ENCODE measurements around the gene PNMA6F. TPM values are rescaled to one million over a fixed set of nuclear protein-coding genes. Genes with fewer than 3 reads are reported as not detected.

Gene PNMA6F
- not detected for total RNA-seq
- long read RNA-seq, result 0 reads

DNA sequence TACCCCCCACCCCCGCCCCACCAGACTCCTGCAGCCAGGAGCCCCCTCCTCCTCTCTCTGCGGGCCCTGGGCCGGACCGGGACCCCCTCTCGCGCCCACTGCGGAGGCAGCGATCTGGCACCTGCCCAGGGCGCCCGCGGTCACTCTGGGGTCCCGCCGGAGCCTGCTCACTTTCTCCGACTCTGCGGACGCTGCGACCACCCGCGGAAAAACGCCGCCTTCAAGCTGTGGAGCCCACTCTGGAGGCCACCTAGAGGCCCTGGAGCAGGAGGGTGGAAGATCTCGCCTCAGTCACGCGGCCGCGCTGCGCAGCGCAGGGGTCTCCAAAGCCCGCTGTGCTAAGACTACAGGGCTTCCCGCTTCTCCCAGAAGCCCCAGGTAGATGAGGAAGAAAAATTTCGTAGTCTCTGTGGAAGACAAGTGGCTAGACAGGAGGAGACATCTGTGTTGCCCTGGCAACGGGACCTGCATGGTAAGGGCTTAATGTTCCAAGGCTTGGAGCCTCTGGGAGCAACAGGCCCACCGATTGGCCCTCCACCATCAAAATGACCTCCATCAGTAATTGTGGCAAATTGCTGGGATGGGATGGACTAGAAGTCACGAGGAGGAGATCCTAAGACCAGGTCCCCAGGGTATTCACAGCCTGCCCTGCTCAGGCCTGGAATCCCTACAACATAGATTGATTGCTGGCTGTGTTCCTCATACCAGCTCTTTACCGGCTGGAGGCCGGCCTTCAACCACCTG, at the start of gene PNMA6F:
TSS of gene PNMA6F (minus strand) at position 387 of the 744 bp plus-strand sequence. CDS start 1,093 bp downstream, outside the sequence.
- DNase-seq (ENCODE audit: low spot score), result no peak

DNA sequence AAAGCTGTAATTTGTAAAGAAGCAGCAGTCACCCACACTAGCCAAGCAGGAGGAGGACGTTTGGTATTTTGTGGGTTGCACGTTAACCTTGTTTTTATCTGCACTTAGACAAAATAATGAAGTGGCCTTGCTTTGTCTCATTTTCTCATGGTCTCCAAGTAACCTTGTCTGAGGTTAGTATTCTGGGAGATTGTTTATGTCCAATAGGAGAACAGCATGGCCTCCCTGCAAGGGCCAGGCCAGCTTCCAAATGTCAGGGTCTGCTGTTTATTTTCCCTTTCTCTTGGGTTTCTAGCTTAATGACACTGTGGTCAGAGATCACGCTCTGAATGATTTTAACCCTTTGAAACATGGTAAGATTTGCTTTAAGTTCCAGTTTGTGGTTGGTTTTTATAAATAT, 49.7 kb upstream of the PNMA6F start:
- DNase-seq (ENCODE audit: low spot score), result no peak

DNA sequence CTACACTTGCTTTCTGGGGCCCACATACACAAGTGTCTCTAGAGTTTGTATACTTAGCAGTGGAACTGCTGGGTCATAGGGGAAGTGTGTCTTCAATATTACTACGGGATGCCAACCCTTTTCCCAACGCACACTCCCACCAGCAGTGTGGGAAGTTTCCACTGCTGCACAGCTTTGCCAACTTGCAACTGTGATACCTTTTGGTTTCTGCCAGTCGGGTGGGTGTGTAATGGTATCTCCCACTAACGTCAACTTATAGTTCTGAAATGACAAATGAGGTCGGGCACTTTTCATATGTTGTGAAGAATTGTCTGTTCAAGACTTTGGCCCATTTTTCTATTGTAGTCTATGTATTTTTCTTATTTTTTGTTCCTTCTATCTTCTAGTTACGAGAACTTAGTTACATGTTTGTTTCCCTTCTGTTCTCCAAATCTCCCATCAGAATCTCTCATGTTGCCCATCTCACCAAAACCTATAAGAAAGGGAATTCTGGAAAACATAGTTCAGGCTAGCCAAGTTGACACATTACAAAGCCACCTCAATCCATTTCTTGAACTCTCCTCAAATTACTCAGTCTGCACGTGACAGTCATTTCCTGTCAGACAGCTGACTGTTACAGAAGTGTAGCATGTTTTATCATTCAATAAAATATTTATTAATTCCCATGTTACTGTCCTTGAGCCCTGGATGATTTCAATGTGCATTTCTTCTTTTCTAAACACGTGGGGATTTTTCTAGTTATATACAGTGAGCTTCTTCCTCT, 48.9 kb upstream of the PNMA6F start:
- no peak for DNase-seq (ENCODE audit: low spot score)

DNA sequence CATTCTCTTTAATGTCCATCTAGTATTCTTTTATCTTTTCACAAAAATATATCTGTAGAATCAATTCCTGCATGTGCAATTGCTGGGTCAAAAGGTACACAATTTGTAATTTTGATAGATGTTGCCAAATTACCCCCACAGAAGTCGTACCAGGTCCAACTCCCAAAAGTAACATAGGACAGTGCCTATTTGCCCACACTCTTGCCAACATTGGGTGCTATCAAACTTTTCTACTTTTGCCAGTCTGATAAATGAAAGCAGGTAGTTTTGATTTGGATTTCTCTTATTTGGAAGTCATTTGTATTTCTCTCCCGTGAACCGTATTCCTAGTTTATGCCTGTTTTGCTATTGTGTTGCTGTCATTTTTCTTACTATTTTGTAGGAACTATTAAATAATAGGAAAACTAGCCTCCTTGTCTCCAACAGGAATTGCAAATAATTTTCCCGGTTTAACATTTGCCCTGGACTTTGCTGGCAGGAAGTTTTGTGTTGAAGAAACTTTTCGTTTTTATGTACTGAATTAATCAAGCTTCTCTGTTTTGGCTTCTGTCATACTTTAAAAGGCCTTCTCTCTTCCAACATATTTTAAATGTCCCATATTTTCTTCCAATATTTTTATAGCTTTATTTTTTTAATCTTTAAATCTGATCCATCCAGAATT, 45.4 kb upstream of the PNMA6F start:
- DNase-seq (ENCODE audit: low spot score), result no peak

DNA sequence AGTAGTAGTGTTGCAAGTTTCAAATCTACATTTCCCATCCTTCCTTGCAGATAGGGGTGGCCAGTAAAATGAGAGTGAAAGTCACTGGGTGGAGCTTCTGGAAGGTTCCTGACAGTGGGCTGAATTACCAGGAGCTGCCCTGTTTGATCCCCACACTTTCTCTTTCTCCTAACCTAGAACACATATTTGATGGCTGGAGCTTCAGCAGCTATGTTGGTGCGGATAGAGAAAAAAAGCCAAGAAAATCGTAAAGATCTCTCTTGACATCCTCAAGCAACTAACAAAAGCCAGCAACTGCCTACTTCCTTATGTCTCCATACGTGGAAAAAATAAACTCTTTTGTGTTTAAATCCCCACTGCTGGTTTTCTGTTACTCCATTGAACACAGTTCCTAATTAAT, 44.6 kb upstream of the PNMA6F start:
- no peak for DNase-seq (ENCODE audit: low spot score)

DNA sequence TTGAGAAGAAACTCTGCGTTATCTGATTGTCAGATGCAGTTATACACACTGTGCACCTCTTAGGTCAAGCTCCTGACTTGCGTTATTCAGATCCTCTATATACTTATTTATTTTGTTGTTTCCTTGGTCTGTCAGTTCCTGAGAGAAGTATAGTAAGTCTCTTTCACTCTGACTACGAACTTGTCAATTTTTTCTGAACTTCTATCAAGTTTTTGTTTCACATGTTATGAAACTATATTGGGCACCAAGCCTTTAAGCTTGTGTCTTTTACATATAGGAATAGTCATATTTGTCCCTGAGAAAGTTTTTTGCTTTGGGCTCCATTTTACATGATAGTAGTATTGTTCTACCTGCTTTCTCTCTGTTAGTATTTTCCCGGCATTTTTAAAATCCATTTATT, 44.1 kb upstream of the PNMA6F start:
- DNase-seq (ENCODE audit: low spot score), result no peak

DNA sequence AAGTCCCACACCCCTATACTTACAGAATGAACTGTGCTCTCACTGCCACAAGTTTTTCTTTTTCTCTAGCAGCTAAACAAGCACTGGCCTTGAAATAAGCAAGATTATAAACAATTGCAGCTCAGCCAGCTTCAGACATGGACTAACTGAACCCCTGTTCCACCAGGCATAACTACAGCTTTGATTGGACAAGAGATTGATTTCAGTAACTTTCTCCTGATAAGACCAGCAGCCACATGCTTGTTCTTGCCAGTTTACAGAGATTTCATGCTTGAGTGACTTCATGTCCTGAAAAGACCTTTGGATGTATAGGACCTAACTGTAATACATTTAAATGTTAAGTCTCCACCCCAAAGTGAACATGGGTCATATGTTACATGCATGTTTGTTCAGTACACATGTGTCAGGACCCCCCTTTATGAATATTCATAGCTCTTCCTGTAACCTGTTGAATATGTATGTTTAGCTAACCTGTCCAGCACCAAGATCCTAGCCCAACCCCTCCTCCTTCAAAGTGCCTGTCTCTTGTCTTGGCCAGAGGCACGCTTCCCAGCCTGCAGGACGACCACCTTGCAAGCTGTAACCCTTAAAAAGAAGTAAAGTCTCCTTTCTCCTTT, 40.3 kb upstream of the PNMA6F start:
- no peak for DNase-seq (ENCODE audit: low spot score)

DNA sequence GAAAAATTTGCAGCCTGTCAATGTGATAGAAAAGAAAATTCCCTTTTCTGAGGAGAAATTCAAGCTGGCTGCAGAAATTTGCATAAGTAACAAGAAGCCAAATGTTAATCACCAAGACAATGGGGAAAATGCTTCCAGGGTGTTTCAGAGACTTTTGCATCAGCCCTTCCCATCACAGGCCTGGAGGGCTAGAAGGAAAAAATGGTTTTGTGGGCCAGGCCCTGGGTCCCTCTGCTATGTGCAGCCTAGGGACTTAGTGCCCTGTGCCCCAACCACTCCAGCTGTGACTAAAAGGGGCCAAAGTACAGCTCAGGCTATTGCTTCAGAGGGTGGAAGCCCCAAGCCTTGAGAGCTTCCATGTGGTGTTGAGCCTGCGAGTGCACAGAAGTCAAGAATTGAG, 36.3 kb upstream of the PNMA6F start:
- no peak for DNase-seq (ENCODE audit: low spot score)

DNA sequence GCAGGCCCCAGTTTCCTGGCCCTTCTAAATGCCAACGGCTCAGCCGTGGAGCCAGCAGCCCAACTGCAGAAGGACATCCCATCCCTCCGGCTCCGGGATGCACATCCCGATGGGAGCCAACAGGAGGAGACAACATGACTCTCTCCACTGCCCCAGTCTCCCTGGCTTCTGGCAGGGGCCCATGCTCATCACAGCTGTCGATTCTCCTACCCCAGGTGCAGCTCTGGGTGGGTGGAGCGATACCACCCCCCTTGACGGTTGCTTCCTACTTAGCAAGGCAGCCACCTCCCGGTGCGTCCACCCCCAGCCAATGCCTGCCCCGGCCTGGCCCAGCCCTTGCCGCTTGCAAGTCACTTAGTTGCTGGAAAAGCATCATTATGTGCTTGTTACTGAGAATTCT, 31.8 kb upstream of the PNMA6F start:
- no peak for DNase-seq (ENCODE audit: low spot score)

DNA sequence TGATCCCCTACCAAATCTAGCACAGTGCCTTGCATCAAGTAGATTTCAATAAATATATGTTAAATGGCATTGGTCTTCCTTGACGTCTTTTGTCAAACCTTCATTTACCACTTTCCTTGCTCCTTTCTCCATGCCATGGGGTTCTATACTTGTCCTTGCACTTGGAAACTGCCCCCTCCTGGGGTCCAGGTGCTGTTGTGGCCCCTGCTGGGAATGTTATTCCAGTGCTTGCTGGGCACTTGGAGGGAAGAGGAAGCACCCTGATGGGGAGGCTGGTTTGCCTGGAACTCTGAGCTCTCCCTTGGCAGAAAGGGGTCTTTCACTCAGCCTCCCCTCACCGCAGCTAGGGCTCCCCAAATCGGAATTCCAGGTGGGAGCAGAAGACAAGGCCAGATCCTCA, 31.3 kb upstream of the PNMA6F start:
- DNase-seq (ENCODE audit: low spot score), result no peak

DNA sequence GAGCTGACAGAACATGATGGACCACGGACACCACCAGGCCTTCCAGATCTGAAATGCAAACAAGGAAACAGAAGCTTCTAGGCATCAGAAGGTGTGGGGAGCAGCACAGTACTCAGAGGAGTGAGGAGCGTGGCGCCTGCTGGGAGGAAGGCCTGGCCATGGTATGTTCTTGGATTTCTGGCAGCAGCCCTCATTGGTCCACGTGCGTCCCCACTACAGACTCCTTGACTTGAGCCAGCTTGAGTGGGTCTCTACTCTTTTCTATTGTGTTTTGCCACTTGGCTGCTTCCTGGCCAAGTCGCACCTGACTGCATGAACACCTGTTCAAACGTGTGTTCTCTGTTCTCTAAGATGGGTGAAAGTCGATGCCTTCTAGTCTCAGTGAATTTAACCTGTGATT, 30.4 kb upstream of the PNMA6F start:
- DNase-seq (ENCODE audit: low spot score), result no peak

DNA sequence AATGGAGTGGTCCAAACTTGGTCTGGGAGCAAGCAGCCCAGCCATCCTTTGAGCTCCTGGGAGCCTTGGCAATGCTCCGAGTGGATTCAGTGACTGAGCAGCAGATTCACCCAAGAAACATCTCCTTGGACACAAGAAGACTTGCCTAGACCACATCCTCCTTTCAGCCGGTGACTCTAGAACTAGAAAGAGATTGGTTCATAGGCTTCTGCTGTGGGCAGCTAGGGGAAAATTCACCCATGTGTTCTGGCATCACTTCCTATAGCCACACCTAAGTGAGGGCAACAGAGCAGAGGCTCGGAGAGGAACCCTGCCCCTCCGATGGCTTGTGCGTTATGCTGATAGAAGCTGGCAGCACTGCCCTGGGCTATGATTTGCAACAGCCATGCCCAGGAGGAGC, 28.4 kb upstream of the PNMA6F start:
- no peak for DNase-seq (ENCODE audit: low spot score)

DNA sequence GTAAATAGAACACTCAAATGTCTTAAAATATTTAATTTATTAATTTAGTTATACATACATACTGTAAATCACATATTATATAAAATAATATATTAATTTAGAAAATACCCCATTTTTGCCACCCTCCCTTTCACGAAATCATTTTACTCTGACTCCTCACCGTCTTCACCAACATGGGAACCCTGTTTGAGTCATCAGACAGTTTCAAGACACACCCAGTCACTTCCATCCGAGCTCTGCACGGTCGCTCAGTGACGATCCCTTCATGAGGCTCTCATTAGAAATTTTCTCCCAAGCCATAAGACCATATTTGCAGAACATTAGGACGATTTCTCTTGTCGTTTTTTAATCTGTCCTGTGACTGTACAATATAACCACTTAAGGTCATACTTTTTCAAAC, 26.9 kb upstream of the PNMA6F start:
- no peak for DNase-seq (ENCODE audit: low spot score)

DNA sequence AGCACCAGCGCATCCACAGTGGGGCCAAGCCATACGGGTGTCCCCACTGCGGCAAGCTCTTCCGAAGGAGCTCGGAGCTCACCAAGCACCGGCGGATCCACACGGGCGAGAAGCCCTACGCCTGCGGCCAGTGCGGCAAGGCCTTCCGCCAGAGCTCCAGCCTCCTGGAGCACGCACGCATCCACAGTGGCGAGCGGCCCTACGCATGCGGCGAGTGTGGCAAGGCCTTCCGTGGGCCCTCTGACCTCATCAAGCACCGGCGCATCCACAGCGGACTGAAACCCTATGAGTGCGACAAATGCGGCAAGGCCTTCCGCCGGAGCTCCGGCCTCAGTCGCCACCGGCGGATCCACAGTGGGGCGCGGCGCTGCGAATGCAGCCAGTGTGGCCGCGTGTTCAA, 26.0 kb upstream of the PNMA6F start:
- DNase-seq (ENCODE audit: low spot score), result peak; percentile 88

DNA sequence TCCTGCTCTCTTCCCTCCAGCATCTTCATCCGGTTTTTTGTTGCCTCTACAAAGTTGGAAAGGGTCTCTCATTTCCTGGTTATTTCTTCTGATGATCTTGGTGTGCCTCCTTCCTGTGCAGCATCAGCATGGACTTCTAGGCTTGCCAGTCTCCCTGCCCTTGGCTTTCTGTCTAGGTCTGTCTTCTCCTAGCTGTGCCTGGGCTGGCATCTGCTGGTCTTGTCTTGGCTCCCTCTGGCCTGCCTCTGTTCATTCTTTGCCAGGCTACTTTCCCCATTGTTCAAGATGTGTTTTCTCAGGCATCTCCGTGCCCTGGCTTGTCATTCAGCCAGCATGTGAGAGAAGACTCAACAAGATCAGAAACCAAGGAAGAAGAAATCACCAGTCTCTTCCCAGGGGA, 22.1 kb upstream of the PNMA6F start:
- DNase-seq (ENCODE audit: low spot score), result no peak

DNA sequence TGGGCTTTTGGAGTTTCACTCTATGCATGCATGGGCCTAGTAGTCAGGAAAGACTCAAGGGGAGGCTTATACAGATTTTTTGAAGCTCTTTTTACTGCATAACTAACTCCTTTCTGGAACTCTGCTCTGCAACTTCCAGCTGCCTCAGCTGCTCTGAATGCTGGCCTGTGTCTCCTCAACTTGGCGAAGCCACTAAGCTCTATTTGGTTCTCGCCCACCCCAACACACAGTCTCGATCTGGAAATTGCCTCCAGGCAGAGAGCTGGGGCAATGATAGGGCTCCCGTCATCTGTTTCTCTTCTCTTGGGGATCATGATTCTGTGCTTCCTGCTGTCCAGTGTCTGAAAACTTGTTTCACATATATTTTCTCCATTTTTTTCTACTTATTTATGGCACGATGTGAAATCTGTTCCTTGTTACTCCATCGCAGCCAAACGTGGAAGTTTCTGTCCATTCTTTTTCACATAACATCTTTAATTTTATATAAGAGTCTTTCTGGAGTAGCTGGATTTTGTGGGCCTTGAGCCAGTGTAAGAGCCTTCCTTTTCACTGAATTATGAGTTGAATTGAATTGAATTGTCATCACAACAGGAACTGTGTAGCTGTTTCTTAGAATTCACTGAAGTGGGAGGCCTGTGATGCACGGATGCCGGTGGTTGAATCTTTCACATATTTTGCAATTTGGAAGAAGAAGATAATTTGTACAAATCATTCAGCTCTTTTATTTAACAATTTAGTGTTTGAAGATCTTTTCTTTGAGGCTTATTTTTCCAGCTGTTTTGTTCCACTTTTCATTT, 21.4 kb upstream of the PNMA6F start:
- DNase-seq (ENCODE audit: low spot score), result no peak

DNA sequence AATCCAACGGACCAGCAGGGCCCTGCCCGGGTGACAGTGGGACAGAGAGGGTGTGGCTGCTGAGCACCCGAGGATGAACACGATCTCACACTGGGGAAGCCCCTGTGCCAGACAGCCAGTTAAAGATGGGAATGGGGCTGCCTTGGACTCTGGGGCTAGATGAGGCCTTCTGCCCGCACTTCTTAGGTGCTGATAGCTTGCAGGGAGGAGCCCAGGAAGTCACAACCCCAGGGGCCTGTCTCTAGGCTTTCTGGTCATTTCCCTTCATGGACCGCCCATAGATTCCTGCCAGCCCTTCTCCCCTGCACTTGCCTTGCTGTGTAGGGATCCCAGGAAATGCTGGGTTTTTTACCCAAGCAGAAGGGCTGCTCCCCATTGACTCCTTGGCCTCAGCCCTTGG, 18.5 kb upstream of the PNMA6F start:
- no peak for DNase-seq (ENCODE audit: low spot score)

DNA sequence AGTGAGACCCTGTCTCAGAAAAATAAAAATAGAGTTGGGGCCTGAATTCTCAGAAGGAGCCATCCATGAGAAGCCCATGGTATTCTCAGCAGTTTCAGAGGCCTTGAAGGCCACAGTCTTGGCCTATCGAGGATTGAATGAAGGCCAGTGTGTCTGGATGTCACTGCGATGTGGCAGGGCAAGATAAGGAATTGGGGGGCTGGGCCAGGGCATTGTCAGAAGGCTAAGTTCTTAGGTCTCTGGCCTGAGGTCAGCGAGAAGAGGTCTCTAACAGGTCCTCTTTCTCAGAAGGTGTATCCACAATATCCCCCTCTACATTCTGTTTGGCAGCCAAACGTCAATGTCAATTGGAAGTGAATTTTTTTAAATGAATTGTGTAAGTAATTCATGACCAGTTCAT, 18.1 kb upstream of the PNMA6F start:
- DNase-seq (ENCODE audit: low spot score), result no peak

DNA sequence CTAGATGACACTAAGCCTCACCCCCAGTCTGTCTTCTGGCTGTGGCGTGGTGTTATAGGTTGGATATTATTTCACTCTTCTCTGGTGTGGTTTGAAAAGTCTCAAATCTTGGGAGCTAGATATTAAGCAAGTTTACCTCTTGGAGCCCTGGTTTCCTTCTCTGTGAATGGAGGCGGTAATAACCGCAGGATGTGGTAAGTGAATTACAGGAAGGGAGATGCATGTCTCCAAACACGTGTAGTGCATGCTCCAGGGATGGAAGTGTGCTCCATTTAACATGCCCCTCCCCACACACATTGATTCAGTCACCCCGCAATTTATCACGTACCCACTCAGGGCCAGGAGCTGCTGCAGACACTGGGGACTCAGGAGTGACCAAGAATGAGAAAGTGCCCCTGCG, 17.3 kb upstream of the PNMA6F start:
- DNase-seq (ENCODE audit: low spot score), result no peak

DNA sequence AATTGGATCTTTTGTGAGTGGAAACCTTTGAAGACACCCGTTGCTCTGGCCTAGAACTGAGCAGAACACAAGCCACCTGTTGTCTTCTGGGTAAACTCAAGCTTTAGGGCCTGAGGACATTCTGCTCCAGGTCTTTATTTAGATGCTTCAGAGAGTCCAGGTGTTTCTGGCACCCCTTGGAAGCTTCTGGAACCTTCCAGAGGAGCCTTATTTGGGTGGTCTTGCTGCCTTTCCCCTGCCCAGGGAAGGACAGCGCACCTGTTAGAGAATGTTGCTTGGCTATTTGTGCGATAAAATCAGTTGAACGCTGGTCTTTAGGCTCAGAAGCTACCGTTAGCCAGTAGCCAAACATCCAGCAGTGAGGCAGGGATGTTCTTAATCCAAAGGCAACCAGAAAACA, 15.4 kb upstream of the PNMA6F start:
- no peak for DNase-seq (ENCODE audit: low spot score)

Measured in mesenteric fat pad (tissue), 1 donor.